Smooth muscle cell (in vitro differentiated cells): Measurements from ENCODE around the gene ACAA1. TPM values are rescaled to one million over a fixed set of nuclear protein-coding genes. Genes with fewer than 3 reads are reported as not detected.

Experiments used
- DNase-seq: peaks from one replicate; lab custom pipeline; 2025; ENCODE audit not compliant: unreplicated experiment; lab: John Stamatoyannopoulos, UW
- H2AFZ ChIP-seq: fragments of 200-600 bp; sonication (generic); 2 replicates; pipeline ENCODE4 v1.6.0; 2016; ENCODE audit warnings: antibody characterized with exemption, low read depth, mild to moderate bottlenecking
- H3F3A ChIP-seq: fragments of 200-600 bp; sonication (generic); 2 replicates; pipeline ENCODE4 v1.6.0; 2017; ENCODE audit warnings: antibody characterized with exemption, low read depth
- H3K27ac ChIP-seq: fragments of 200-600 bp; sonication (generic); 2 replicates; pipeline ENCODE4 v1.5.1; 2016; ENCODE audit warnings: low read depth, mild to moderate bottlenecking
- H3K27me3 ChIP-seq: fragments of 200-600 bp; sonication (generic); 2 replicates; pipeline ENCODE4 v1.6.1; 2016; ENCODE audit warnings: low read depth, mild to moderate bottlenecking
- H3K36me3 ChIP-seq: fragments of 200-600 bp; sonication (generic); 2 replicates; pipeline ENCODE4 v1.5.1; 2016; ENCODE audit warnings: low read depth
- H3K4me1 ChIP-seq: fragments of 200-600 bp; sonication (generic); 2 replicates; pipeline ENCODE4 v1.5.1; 2016; ENCODE audit warnings: low read depth
- H3K4me2 ChIP-seq: fragments of 200-600 bp; sonication (generic); 2 replicates; pipeline ENCODE4 v1.6.0; 2016; ENCODE audit warnings: mild to moderate bottlenecking
- H3K4me3 ChIP-seq: fragments of 200-600 bp; sonication (generic); 2 replicates; pipeline ENCODE4 v1.5.1; 2016; ENCODE audit warnings: mild to moderate bottlenecking
- H3K79me2 ChIP-seq: fragments of 200-600 bp; sonication (generic); 2 replicates; pipeline ENCODE4 v1.6.0; 2016; ENCODE audit warnings: low read depth, mild to moderate bottlenecking
- H3K9ac ChIP-seq: fragments of 200-600 bp; sonication (generic); 2 replicates; pipeline ENCODE4 v1.6.0; 2016; ENCODE audit warnings: low read depth
- H3K9me3 ChIP-seq: fragments of 200-600 bp; sonication (generic); replicated peaks from 2 replicates; pipeline ENCODE4 v1.5.1; 2016; ENCODE audit warnings: low read depth
- H4K20me1 ChIP-seq: fragments of 200-600 bp; sonication (generic); 2 replicates; pipeline ENCODE4 v1.6.0; 2016; ENCODE audit warnings: low read depth
- CTCF ChIP-seq: fragments of 200-600 bp; sonication (generic); IDR thresholded peaks from 2 replicates; pipeline ENCODE4 v1.5.1; 2017; ENCODE audit warnings: borderline replicate concordance, mild to moderate bottlenecking, antibody characterized with exemption; ENCODE audit not compliant: insufficient read depth, poor library complexity, severe bottlenecking
- WGBS: methylation state at CpG from one replicate; pipeline ENCODE4 v1.1.7; 2016; ENCODE audit warnings: low lambda C conversion rate; 5-methylcytosine and 5-hydroxymethylcytosine counted together
- polyA plus RNA-seq: library from polyadenylated mRNA; unstranded; fragments of >200 nt; fragmentation: Nextera tagmentation; extraction: Ambion mirVana; gene quantifications from 2 replicates; pipeline ENCODE4 v1.2.1, GENCODE V29; 2016
- total RNA-seq: library from RNA; depleted of rRNA; stranded (reverse); fragments of >200 nt; gene quantifications from 2 replicates; pipeline ENCODE4 v1.2.3, GENCODE V29; 2014

Gene ACAA1
- total and polyA plus RNA-seq, 2 experiments from 2014 or later: 22.7 to 41.8 TPM

GRCh38 chr3:38111201-38111600 lies 25.7 kb downstream of the ACAA1 start:
- no peak for DNase-seq
- no peak for TF ChIP-seq CTCF
- H3K36me3 ChIP-seq: no peaks in the 10 kb centered on the region
- H3K27ac ChIP-seq: no peak overlapping the region
- H4K20me1 ChIP-seq: no peaks in the 10 kb centered on the region
- H2AFZ ChIP-seq: no peak overlapping the region
- no peak overlapping the region for H3K9ac ChIP-seq
- no peaks in the 10 kb centered on the region for H3K79me2 ChIP-seq
- no peak overlapping the region for H3K4me2 ChIP-seq
- no peaks in the 10 kb centered on the region for H3F3A ChIP-seq
- H3K9me3 ChIP-seq: no peaks in the 10 kb centered on the region
- H3K27me3 ChIP-seq: no peaks in the 10 kb centered on the region
- no peak overlapping the region for H3K4me3 ChIP-seq
- no peaks in the 10 kb centered on the region for H3K4me1 ChIP-seq
- 96% methylated on average over 4 of the region's 4 CpGs for WGBS

- no peak for DNase-seq
- Histone ChIP-seq H3K9me3 (peaks cover 3% of the 10 kb centered on the region), H3K4me3 (no peak overlapping the region), H4K20me1 (no peaks in the 10 kb centered on the region), H3K79me2 (no peaks in the 10 kb centered on the region), H3F3A (no peaks in the 10 kb centered on the region), H3K36me3 (no peaks in the 10 kb centered on the region), H3K4me2 (no peak overlapping the region), H2AFZ (no peak overlapping the region), H3K27me3 (no peaks in the 10 kb centered on the region), H3K4me1 (no peaks in the 10 kb centered on the region), H3K27ac (no peak overlapping the region), H3K9ac (no peak overlapping the region)
- TF ChIP-seq CTCF: no peak
- 95% methylated on average over 5 of the region's 6 CpGs for WGBS
These were observed 26.4 kb downstream of the ACAA1 start for GRCh38 chr3:38110314-38111050.

GRCh38 chr3:38109580-38110313 lies 27.2 kb downstream of the ACAA1 start:
- no peaks in the 10 kb centered on the region for H3F3A ChIP-seq
- no peaks in the 10 kb centered on the region for H4K20me1 ChIP-seq
- TF ChIP-seq CTCF: no peak
- no peaks in the 10 kb centered on the region for H3K79me2 ChIP-seq
- no peak overlapping the region for H3K27ac ChIP-seq
- DNase-seq: no peak
- H2AFZ ChIP-seq: no peak overlapping the region
- no peak overlapping the region for H3K9ac ChIP-seq
- H3K4me2 ChIP-seq: no peak overlapping the region
- WGBS: 91% methylated on average over 17 of the region's 17 CpGs
- no peaks in the 10 kb centered on the region for H3K36me3 ChIP-seq
- no peaks in the 10 kb centered on the region for H3K4me1 ChIP-seq
- no peaks in the 10 kb centered on the region for H3K27me3 ChIP-seq
- H3K9me3 ChIP-seq: peaks cover 8% of the 10 kb centered on the region
- H3K4me3 ChIP-seq: no peak overlapping the region
